Heart left ventricle (tissue), 13 donors: ENCODE results near the gene EPB41L4B.

ENCODE experiments used
- CTCF ChIP-seq, 12 donors: fragments of 200-600 bp; sonication (generic) in 4 of 12; IDR thresholded peaks; one replicate each; pipeline versions ENCODE4 v1.5.0 to v1.8.0; 2018 to 2022; ENCODE audit warnings: antibody characterized with exemption in 12 of 12, mild to moderate bottlenecking in 5 of 12
- POLR2A ChIP-seq, 2 donors: fragments of 450-650 bp; IDR thresholded peaks; one replicate each; pipeline ENCODE4 v1.6.1; 2017; ENCODE audit warnings: antibody characterized with exemption in 2 of 2, mild to moderate bottlenecking in 2 of 2, moderate library complexity in 2 of 2
- donor health status: ischemic (EF 13 %, LVEDD 7.1; RV severe dilation, severe dysfunction).
- donor health status: DM: no; HTN: yes; CAD: no.
- donor health status: DM: no; HTN: no; CAD: no.
- donor health status: ischemic (EF 25% LVEDD 6.9; RV normal size, moderate dysfunction).
- donor health status: ischemic (EF 25% LVEDD 5.7; RV mildly dilated, moderate dysfunction).
- donor health status: ischemic (EF 35%, LVEDD 5.7; RV mildly dilated, moderate dysfunction).
- donor health status: nonischemic (EF 11% LVEDD 7.7; RV severe dilation, severe dysfunction).
- donor health status: DM: yes; HTN: yes; CAD: no.
- donor health status: PGD.
- donor health status: ischemic (EF 29% LVEDD 5.4; RV normal size, mild dysfunction).
- donor health status: nonischemic (EF 23%, LVEDD 6.1; RV moderate dilation, normal function).

DNA sequence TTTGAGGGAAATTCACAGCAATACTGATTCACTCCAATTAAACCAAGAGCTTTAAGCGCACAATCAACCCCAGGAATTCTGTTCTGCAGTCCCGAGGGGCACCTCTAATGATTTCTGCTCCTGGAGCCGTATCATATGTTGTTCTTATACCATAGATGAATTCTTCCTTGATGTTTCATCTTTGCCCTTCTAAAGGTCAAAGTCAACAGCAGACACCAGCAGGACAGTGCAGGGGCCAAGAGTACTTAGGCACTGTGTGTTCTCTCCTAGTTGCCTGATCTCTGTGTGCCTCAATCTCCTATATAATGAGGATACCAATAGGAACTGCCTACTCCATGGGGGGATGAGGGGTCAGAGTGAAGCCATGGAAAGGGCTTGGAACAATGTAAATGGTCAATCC is 16.5 kb downstream of the EPB41L4B start:
- TF ChIP-seq CTCF (IDR thresholded peaks at IDR 0.05) = no peak
- TF ChIP-seq POLR2A (IDR thresholded peaks at IDR 0.05) = no peak
